SK-N-SH treated with all-trans-retinoic acid at 6 μM for 48 hours (cell line): ENCODE measurements around the gene WDR77.

Experiments
- ATAC-seq: fragments of 200-7000 bp; cut with Tn5 transposase; 3 replicates; pipeline ENCODE4 v1.9.1; 2020; ENCODE audit warnings: mild to moderate bottlenecking, moderate library complexity
- ARNTL ChIP-seq: fragments of 450-650 bp; formaldehyde crosslinking; IDR thresholded peaks from 2 replicates; pipeline ENCODE4 v1.5.0; 2020; ENCODE audit warnings: low read depth, mild to moderate bottlenecking, moderate library complexity, borderline replicate concordance
- CSDC2 ChIP-seq: fragments of 250-450 bp; sonication (Bioruptor Pico); IDR thresholded peaks from 2 replicates; pipeline ENCODE4 v1.5.0; 2020; ENCODE audit warnings: mild to moderate bottlenecking, moderate library complexity
- ESRRG ChIP-seq: fragments of 250-450 bp; sonication (Bioruptor Pico); IDR thresholded peaks from 2 replicates; pipeline ENCODE4 v1.6.1; 2021; ENCODE audit warnings: mild to moderate bottlenecking
- GLIS3 ChIP-seq: fragments of 250-450 bp; sonication (Bioruptor Pico); IDR thresholded peaks from 2 replicates; pipeline ENCODE4 v1.5.0; 2020; ENCODE audit warnings: mild to moderate bottlenecking, moderate library complexity
- ISL1 ChIP-seq: fragments of 250-450 bp; sonication (Bioruptor Pico); IDR thresholded peaks from 2 replicates; pipeline ENCODE4 v2.1.2; 2022; ENCODE audit warnings: mild to moderate bottlenecking, moderate library complexity
- OSR1 ChIP-seq: fragments of 250-450 bp; sonication (Bioruptor Pico); IDR thresholded peaks from 2 replicates; pipeline ENCODE4 v1.8.0; 2022; ENCODE audit warnings: moderate library complexity, mild to moderate bottlenecking, inconsistent platforms
- RARB ChIP-seq: fragments of 250-450 bp; sonication (Bioruptor Pico); IDR thresholded peaks from 2 replicates; pipeline ENCODE4 v1.8.0; 2021; ENCODE audit warnings: mild to moderate bottlenecking, moderate library complexity
- SNAI2 ChIP-seq: fragments of 250-450 bp; sonication (Bioruptor Pico); IDR thresholded peaks from 2 replicates; pipeline ENCODE4 v1.5.0; 2020; ENCODE audit warnings: mild to moderate bottlenecking, moderate library complexity
- TCF4 ChIP-seq: fragments of 250-450 bp; sonication (Bioruptor Pico); IDR thresholded peaks from 2 replicates; pipeline ENCODE4 v1.8.0; 2021; ENCODE audit warnings: mild to moderate bottlenecking, moderate library complexity, borderline replicate concordance
- ZC3H10 ChIP-seq: fragments of 250-450 bp; sonication (Bioruptor Pico); IDR thresholded peaks from 2 replicates; pipeline ENCODE4 v1.5.1; 2021; ENCODE audit warnings: mild to moderate bottlenecking, moderate library complexity
- ZFP3 ChIP-seq: fragments of 250-450 bp; sonication (Bioruptor Pico); IDR thresholded peaks from 2 replicates; pipeline ENCODE4 v1.5.0; 2020; ENCODE audit warnings: mild to moderate bottlenecking, moderate library complexity
- ZFP30 ChIP-seq: fragments of 450-650 bp; formaldehyde crosslinking; IDR thresholded peaks from 2 replicates; pipeline ENCODE4 v1.5.0; 2022; ENCODE audit warnings: mild to moderate bottlenecking, moderate library complexity
- ZNF565 ChIP-seq: fragments of 450-650 bp; formaldehyde crosslinking; conservative IDR thresholded peaks from 2 replicates; pipeline ENCODE4 v1.5.0; 2020; ENCODE audit warnings: low read depth, mild to moderate bottlenecking, moderate library complexity
- ZNF70 ChIP-seq: fragments of 450-650 bp; formaldehyde crosslinking; IDR thresholded peaks from 2 replicates; pipeline ENCODE4 v1.5.0; 2020; ENCODE audit warnings: mild to moderate bottlenecking, moderate library complexity
- ZNF8 ChIP-seq: fragments of 450-650 bp; formaldehyde crosslinking; IDR thresholded peaks from 2 replicates; pipeline ENCODE4 v1.5.0; 2020; ENCODE audit warnings: mild to moderate bottlenecking, moderate library complexity
- TF ChIP-seq, protein P1 (sequence below): fragments of 250-450 bp; sonication (Bioruptor Pico); IDR thresholded peaks from 2 replicates; pipeline ENCODE4 v1.5.0; 2020; ENCODE audit warnings: mild to moderate bottlenecking, moderate library complexity
- TF ChIP-seq, protein P2 (sequence below): fragments of 250-450 bp; sonication (Bioruptor Pico); IDR thresholded peaks from 2 replicates; pipeline ENCODE4 v1.5.1; 2021; ENCODE audit warnings: mild to moderate bottlenecking, moderate library complexity
- TF ChIP-seq, protein P3 (sequence below): fragments of 250-450 bp; sonication (Bioruptor Pico); IDR thresholded peaks from 2 replicates; pipeline ENCODE4 v1.5.1; 2020; ENCODE audit warnings: low read depth, mild to moderate bottlenecking, moderate library complexity
- TF ChIP-seq, protein P4 (sequence below): fragments of 250-450 bp; sonication (Bioruptor Pico); IDR thresholded peaks from 2 replicates; pipeline ENCODE4 v1.8.0; 2021; ENCODE audit warnings: low read depth, mild to moderate bottlenecking, moderate library complexity, borderline replicate concordance

Gene WDR77

DNA sequence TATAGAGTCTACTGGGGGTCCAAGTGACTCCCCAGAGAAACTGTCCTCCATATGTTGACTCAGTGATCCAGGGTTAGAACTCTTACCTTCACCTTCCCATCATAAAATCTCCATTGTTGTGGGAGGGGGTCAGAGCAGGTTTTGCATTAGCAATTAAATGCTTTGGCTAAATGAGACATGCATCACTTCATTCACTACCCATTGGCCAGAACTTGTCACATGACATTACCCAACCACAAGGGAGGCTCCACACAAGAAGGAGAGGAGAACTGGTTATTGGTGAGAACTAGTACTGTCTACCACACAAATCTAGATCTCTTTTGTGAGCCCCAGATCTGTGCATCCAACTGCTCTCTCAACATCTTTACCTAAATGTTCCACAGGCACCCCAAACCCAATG, 20.5 kb upstream of the WDR77 start (continued):
- TF ChIP-seq, protein P1, sequence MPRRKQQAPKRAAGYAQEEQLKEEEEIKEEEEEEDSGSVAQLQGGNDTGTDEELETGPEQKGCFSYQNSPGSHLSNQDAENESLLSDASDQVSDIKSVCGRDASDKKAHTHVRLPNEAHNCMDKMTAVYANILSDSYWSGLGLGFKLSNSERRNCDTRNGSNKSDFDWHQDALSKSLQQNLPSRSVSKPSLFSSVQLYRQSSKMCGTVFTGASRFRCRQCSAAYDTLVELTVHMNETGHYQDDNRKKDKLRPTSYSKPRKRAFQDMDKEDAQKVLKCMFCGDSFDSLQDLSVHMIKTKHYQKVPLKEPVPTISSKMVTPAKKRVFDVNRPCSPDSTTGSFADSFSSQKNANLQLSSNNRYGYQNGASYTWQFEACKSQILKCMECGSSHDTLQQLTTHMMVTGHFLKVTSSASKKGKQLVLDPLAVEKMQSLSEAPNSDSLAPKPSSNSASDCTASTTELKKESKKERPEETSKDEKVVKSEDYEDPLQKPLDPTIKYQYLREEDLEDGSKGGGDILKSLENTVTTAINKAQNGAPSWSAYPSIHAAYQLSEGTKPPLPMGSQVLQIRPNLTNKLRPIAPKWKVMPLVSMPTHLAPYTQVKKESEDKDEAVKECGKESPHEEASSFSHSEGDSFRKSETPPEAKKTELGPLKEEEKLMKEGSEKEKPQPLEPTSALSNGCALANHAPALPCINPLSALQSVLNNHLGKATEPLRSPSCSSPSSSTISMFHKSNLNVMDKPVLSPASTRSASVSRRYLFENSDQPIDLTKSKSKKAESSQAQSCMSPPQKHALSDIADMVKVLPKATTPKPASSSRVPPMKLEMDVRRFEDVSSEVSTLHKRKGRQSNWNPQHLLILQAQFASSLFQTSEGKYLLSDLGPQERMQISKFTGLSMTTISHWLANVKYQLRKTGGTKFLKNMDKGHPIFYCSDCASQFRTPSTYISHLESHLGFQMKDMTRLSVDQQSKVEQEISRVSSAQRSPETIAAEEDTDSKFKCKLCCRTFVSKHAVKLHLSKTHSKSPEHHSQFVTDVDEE (CRISPR knock-in tag) = no peak
- TF ChIP-seq SNAI2 (CRISPR knock-in tag) (no peak), GLIS3 (CRISPR knock-in tag) (no peak), ARNTL (CRISPR knock-in tag) (no peak), RARB (CRISPR knock-in tag) (no peak), TCF4 (CRISPR knock-in tag) (no peak), ZC3H10 (CRISPR knock-in tag) (no peak), CSDC2 (CRISPR knock-in tag) (no peak)
- TF ChIP-seq, protein P2, sequence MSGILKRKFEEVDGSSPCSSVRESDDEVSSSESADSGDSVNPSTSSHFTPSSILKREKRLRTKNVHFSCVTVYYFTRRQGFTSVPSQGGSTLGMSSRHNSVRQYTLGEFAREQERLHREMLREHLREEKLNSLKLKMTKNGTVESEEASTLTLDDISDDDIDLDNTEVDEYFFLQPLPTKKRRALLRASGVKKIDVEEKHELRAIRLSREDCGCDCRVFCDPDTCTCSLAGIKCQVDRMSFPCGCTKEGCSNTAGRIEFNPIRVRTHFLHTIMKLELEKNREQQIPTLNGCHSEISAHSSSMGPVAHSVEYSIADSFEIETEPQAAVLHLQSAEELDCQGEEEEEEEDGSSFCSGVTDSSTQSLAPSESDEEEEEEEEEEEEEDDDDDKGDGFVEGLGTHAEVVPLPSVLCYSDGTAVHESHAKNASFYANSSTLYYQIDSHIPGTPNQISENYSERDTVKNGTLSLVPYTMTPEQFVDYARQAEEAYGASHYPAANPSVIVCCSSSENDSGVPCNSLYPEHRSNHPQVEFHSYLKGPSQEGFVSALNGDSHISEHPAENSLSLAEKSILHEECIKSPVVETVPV (CRISPR knock-in tag) = no peak

DNA sequence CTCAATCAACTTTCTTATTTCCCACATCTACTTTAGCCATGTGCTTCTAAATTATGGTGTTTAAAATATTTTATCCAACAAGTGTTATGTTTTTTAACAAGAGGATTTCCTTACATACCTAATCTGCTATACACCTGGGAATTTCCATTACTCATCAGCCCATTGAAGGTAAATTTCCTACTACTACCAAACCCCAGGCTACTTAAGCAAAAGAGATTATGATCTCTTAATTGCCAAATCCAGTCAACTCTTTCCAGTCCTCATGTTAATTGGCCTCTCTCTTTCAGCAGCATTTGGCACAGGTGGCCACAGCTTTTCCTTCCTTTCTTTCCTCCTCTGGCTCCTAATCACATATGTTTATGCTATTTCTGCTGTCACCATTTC, 19.7 kb upstream of the WDR77 start:
- TF ChIP-seq ARNTL (CRISPR knock-in tag) (no peak), CSDC2 (CRISPR knock-in tag) (no peak), GLIS3 (CRISPR knock-in tag) (no peak), ZFP3 (CRISPR knock-in tag) (no peak), TCF4 (CRISPR knock-in tag) (no peak), RARB (CRISPR knock-in tag) (no peak), ZNF565 (no peak), ZNF70 (CRISPR knock-in tag) (no peak), SNAI2 (CRISPR knock-in tag) (no peak), ISL1 (no peak), OSR1 (CRISPR knock-in tag) (no peak), ESRRG (CRISPR knock-in tag) (no peak), ZFP30 (CRISPR knock-in tag) (no peak), ZNF8 (CRISPR knock-in tag) (no peak), ZC3H10 (CRISPR knock-in tag) (no peak)
- TF ChIP-seq, protein P3, sequence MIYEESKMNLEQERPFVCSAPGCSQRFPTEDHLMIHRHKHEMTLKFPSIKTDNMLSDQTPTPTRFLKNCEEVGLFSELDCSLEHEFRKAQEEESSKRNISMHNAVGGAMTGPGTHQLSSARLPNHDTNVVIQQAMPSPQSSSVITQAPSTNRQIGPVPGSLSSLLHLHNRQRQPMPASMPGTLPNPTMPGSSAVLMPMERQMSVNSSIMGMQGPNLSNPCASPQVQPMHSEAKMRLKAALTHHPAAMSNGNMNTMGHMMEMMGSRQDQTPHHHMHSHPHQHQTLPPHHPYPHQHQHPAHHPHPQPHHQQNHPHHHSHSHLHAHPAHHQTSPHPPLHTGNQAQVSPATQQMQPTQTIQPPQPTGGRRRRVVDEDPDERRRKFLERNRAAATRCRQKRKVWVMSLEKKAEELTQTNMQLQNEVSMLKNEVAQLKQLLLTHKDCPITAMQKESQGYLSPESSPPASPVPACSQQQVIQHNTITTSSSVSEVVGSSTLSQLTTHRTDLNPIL (CRISPR knock-in tag) = no peak
- TF ChIP-seq, protein P1 (CRISPR knock-in tag) = no peak
- TF ChIP-seq, protein P4, sequence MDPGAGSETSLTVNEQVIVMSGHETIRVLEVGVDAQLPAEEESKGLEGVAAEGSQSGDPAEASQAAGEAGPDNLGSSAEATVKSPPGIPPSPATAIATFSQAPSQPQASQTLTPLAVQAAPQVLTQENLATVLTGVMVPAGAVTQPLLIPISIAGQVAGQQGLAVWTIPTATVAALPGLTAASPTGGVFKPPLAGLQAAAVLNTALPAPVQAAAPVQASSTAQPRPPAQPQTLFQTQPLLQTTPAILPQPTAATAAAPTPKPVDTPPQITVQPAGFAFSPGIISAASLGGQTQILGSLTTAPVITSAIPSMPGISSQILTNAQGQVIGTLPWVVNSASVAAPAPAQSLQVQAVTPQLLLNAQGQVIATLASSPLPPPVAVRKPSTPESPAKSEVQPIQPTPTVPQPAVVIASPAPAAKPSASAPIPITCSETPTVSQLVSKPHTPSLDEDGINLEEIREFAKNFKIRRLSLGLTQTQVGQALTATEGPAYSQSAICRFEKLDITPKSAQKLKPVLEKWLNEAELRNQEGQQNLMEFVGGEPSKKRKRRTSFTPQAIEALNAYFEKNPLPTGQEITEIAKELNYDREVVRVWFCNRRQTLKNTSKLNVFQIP (CRISPR knock-in tag) = no peak
- TF ChIP-seq, all 23 proteins: peak for 0
- no peak for ATAC-seq
